ENCODE results near the gene ARFRP1. TPM values are rescaled to one million over a fixed set of nuclear protein-coding genes. Genes with fewer than 3 reads are reported as not detected.
A peak's percentile ranks its signal among the peaks of the same experiment; 100 is the strongest.

ARFRP1 gene
- total and polyA plus RNA-seq, 2 of the 13 experiments (the other 11 are each of a cell fraction or from before 2014, with no cell fraction given): 32.0 to 51.1 TPM

- peak overlapping the region; percentile 84; the same call in 1 of the 2 replicates for H3K9ac ChIP-seq (ENCODE audit: insufficient read depth, low read depth, low read length)
- no peaks in the 10 kb centered on the region for H3K9me3 ChIP-seq (ENCODE audit: low read length)
- in situ Hi-C loops (cut with HindIII; ENCODE audit: extremely low pct_ligation_motif_present, low pct_unique_long_range_greater_than_20kb): loop anchor here (5.0 kb wide), 1 partner anchor 35 kb away; the partner anchor contains the start of genes ARFRP1 and ZGPAT
- peaks cover 20% of the 10 kb centered on the region for H3K79me2 ChIP-seq (ENCODE audit: insufficient read depth, low read length)
- no TSS peak for BruUV-seq (replicated peaks)
- H2AFZ ChIP-seq (ENCODE audit: low read length): no peak overlapping the region
- H3K4me1 ChIP-seq (ENCODE audit: insufficient read depth, low read length): peaks cover 62% of the 10 kb centered on the region
- DNase-seq (ENCODE audit: low spot score) (no peak), ATAC-seq (no peak), FAIRE-seq (no peak)
- ChIA-PET CTCF (ENCODE audit: low intra/inter-chr PET ratio, low total read pairs) (no interaction called here), POLR2A (interaction anchor here (1.0 to 2.4 kb wide), 8 partner anchors 13 to 214 kb away, joined by 3 to 27 read pairs (median 4); partner anchors contain the start of genes ARFRP1, RTEL1, TPD52L2 and UCKL1)
- no peaks in the 10 kb centered on the region for H4K20me1 ChIP-seq (ENCODE audit: insufficient read depth, low read length)
- peak overlapping the region; percentile 95 for H3K4me2 ChIP-seq (ENCODE audit: low read depth, low read length)
- H3K36me3 ChIP-seq (replicated peaks in 1 of 2; ENCODE audit: control insufficient read depth in 1 of 2, insufficient read depth in 2 of 2, low read length in 2 of 2): peaks cover 17 to 27% of the 10 kb centered on the region in 2 experiments
- intact Hi-C loops (cut with micrococcal nuclease; ENCODE audit: unreplicated experiment): loop anchor here (10.0 kb wide), 1 partner anchor 122 kb away; the partner anchor contains the start of genes ABHD16B and TPD52L2
- 93% methylated on average over 30 of the region's 37 CpGs for WGBS (ENCODE audit: low lambda C conversion rate)
- no peak overlapping the region for H3K27ac ChIP-seq (ENCODE audit: extremely low read length, insufficient read depth, low read length)
- H3K4me3 ChIP-seq (replicated peaks in 1 of 3; ENCODE audit: insufficient read depth in 1 of 3, low read depth in 2 of 3, low read length in 3 of 3): no peak overlapping the region; a peak in 1 of 6 replicates
- H3K27me3 ChIP-seq (ENCODE audit: control insufficient read depth in 1 of 2, insufficient read depth in 2 of 2, low read length in 2 of 2): no peaks in the 10 kb centered on the region
- no peak for TF ChIP-seq TAF15 (IDR thresholded peaks at IDR 0.05; ENCODE audit: low read depth, low read length, poor library complexity, severe bottlenecking)
- TF ChIP-seq TRIM22 (IDR thresholded peaks at IDR 0.05): no peak
- TF ChIP-seq KIAA2018 (CRISPR knock-in tag; IDR thresholded peaks at IDR 0.05; ENCODE audit: borderline replicate concordance): no peak
- no peak for TF ChIP-seq GZF1 (CRISPR knock-in tag; IDR thresholded peaks at IDR 0.05)
Measured at GRCh38 chr20:63742381-63743024, 34.7 kb upstream of the ARFRP1 start.
